HG03460 (cell line): ENCODE results near the gene CSNK1D.

ENCODE experiments used
- ATAC-seq: cut with Tn5 transposase; IDR thresholded peaks from one replicate; pipeline ENCODE4 v1.9.1; 2021; ENCODE audit not compliant: unreplicated experiment

Gene CSNK1D

DNA sequence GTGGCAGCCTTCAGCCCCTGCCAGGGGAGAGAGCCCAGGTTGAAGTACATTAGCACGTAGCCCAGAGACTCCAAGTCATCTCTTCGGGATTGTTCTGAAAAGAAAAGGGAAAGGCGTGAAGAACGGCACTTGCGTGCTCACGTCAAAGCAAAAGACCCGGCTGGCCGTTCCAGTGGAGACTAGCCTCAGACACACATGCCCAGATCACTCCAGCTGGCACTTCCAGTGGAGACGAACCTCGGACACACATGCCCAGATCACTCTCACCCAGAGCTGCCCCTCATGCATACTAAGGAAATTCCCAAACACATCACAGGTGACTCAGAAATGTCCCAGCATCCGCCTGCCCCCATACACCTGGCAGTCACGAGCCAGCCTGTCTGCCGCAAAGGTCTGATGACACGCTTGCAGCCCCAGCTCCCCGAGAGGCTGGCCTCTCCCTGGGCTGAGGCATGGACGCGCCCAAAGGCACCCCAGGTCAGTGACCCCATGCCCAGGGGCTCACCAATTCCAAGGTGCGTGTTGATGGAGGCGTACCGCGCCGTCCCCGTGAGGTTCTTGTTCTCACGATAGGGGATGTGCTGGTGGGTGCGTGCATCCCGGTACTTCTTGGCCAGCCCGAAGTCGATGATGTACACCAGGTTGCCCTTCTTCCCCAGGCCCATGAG is 20.9 kb downstream of the CSNK1D start:
- ATAC-seq = no peak

DNA sequence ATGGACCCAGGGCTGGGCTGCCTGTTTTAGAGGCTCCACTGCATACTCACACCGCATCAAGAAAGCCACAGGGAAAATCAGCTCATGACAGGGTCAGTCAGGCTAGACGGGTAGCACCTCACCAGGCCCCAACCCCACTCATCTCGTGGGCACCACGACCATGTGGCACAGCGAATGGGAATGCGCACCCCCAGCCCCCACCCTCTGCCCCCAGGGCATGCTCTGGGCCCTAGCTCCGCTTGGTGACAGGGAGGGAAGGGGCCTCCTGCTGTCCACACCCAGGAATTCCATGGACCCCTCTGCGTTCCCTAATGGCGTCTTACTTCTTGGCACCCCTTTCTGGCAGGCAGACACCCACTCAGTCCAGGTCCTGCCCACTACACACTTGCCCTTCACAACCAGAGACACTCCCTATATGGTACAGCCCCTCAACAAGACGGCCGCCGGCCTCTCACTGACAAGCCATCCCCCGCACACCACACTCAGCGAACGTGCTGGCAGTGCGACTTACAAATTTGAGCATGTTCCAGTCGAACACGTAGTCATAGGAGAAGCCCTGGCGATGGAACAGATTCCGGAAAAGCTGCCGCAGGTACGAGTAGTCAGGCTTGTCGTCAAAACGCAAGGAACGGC is 22.5 kb downstream of the CSNK1D start:
- no peak for ATAC-seq

GRCh38 chr17:82249896-82250581 is 23.5 kb downstream of the CSNK1D start:
- ATAC-seq = no peak

GRCh38 chr17:82248815-82249674 is 24.5 kb downstream of the CSNK1D start:
- ATAC-seq = no peak

DNA sequence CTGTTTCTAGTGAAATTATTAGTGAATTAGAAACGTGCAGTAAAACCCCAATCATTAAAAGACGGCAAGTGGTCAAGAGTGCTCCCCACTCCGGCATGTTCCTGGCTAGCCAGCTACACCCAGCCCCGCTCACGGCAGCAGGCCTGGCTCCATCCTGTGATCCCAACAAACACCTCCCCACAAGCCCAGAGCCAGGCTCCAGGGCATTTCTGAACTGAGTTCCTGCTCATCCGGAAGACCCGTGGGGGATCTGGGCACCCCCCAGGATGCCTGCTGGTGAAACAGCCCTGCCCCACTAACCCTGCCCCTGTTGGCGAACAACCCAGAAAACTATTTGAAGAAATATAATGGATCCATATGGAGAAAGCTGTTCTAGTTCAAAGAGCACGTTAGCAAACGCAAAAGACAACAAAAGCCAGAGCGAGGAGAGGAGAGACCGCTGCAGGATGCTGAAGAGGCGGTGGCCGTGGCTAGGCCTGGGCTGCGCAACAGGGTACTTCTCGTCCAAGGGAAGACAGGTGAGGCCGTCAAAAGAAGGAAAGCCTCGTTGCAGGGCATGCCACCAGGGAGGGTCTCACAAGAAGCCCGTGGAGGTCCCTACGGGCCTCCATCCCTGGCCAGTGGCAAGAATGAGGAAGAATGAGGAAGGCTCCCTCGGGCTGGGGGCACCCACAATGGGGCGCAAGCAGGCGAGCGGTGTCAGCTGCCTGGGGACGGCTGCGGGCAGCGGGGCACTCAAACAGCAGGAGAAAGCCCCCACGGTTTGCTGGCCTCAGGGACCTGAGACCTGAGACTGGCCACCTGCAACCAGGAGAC is 25.4 kb downstream of the CSNK1D start:
- ATAC-seq = no peak

- no peak for ATAC-seq
Observed at GRCh38 chr17:82247182-82247823, 26.2 kb downstream of the CSNK1D start.

- ATAC-seq = no peak
Observed at GRCh38 chr17:82246365-82247181, 26.9 kb downstream of the CSNK1D start.

GRCh38 chr17:82246040-82246364 is 27.5 kb downstream of the CSNK1D start:
- no peak for ATAC-seq

DNA sequence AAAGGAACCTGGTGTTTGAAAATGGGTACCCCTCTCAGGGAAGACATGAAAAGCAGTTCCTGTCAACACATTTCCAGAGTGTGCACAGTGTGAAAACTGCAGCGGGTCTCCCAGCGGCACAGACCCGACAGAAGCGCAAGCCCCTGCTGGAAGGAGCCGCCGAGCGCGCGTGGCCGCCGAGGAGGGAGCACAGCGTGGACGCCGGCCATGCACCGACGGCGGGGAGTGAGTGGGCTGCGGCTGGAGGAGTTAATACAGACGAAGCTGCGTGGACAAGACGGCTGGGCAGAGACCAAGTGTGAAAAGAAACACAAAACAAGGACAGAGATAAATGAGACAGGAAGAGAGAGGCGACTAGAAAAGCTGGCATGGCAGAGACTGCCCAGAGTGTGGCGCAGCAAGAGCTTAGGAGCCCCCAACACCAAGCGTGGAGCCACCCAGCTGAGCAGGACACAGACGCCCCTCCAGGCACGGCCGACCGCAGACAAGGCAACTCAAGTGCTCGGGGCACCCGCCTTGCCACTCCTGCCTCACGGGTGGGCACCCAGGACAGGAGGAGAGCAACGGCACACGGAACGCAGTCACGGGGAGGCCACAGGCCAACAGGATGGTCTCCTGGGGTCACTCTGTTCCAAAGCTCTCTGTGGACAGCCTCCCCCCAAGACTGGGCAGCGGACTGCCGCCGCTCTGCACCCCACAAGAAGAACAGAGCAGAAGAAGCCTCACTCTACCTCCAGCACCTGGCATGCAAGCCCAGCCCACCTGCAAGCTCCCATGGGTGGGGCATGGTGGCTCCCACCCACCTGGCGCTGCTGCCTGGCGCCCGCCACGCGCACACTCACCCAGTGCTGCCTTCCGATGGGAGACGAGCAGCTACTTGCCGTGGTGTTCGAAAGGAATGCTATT is 28.1 kb downstream of the CSNK1D start:
- no peak for ATAC-seq

DNA sequence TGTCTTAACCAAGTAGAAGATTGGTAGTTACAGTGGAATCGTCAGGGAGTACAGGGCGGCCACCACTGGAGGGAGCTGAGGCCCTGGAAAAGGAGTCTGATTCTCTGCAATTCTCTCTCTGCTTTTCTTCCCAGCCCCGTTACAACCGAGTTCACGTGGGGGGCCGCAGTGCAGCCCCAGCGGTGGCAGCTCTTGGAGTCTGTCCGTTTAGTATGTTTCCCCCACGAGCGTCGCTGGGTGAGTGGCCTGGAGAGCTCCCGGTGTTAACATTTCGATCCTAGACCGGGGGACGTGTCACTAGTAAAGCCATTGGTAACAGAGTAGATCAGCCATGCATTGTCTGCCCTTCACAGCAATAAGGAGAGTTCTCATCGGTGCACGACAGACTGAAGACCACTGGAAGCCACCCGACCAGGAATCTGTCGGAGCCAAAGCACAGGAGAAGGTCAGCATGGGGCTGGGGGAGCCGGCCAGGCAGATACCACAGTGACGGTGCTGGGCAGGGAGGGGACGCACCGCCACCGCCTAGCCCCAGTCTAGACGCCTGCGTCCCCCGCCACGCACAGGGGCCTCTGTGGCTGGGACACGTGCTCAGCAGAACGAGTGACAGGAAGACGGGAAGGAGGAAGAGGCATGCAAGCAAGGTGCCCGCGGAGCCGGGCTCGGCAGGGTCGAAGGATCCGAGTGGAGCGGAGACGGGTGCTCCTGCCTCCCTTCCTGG is 28.9 kb downstream of the CSNK1D start:
- ATAC-seq = no peak

DNA sequence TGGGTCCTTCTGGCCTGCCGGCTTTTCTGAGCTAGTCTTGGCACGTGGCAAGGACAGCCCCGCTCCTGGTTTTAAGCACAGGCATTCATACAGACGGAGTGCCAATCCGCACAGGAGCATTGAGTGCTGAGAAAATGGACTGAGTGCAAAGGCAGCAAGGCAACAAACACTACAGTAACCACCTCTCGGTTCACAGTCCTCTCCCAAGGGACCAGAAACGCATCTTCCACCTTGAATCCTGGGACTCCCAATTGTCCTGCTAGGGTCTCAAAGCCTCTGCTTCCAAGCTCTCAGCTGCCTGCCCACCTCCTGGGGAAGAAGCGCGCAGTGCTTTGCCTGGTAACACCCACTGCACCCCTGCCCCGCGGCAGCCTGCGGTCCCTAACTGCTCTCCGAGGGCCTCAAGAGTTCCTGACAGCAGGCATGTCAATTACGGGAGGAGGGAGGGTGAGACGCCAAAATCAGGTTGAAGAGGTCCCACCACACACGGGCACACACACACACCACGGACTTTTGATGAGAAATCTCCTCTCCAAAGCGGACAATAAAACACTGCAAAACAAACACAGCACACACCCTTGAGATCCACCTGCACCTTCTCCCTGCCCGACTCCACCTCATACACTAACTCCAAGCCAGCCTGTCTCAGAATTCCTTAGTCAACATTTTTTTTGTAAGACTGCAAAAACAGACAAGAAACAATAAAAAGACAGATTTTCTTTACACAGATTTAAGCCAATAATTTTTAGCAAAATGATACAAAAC is 29.7 kb downstream of the CSNK1D start:
- no peak for ATAC-seq

- no peak for ATAC-seq
Observed at GRCh38 chr17:82242977-82243647, 30.4 kb downstream of the CSNK1D start.

GRCh38 chr17:82242698-82242976 is 30.9 kb downstream of the CSNK1D start:
- no peak for ATAC-seq

DNA sequence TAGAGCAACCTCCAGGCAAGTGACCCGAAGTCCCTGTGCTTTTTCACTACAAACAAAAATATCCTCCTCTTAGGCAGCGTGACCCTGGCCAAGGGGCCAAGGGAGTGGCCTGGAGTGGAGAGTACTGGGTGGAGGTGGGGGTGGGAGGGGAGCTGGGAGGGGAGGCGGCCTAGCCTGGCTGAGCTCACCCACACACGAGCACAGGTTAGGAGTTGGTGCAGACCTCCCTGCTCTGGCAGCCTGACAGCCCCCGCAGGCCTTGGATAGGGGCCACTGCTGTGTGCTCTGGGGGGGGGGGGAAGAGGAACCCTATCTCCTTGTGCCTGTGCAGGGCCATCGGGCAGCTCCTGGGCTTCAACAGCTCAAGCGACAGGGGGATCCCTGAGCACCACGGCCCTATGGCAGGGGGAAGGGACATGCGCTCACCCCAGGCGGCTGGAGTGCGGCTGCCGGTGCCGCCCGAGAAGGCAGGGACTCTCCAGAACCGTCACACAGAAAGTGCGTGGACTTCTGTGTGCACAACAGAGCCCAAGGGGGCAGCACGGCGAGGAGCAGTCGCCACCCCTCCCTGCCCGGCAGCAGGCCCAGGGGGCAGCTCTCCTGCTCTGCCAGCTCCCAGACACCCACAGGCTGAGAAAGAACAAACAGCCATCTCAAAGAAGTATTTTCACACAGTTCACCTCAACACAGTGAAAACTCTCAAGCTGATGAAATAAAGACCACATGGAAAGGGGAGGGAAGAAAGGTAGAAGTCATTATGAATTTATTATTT is 31.4 kb downstream of the CSNK1D start:
- no peak for ATAC-seq

DNA sequence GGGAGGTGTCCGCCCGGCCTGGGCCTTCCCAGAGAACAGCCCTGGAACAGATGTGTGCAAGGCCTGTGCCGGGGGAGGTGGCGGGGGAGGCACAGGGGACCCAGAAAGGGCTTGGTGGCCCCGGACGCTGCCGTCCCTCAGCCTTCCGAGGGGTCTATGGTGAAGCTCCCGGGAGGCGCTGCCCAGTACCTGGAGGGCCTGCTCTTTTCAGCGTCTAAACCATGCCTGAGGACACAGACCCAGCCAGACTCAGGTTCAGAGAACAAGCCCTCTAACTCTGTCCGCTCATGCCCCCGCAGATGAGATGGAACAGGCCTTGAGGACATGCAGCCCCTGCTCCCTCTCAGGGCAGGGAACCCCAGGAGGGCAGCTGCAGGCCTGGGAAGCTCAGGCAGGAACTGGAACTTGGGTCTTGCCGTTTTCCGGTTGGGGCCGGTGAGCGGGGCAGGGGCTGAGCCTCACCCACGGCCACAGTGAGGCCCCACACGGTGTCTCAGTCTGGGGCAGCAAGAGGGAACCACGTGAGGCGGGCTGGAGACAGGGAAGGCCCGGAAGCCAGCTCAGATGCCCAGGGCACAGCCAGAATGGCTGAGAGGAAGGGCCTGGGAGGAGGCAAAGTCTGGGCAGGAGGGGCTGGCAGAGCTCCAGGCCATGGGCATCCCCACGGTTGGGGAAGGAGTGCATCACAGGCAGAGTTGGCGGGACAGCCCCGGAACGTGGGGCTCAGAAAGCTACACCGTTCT is 32.1 kb downstream of the CSNK1D start:
- ATAC-seq = no peak
